CD4-positive, alpha-beta memory T cell (primary cell): Measurements from ENCODE around the gene RABEPK. TPM values are rescaled to one million over a fixed set of nuclear protein-coding genes. Genes with fewer than 3 reads are reported as not detected.
"Not testable (repeated sequence)": the region's sequence is repeated elsewhere in the genome, so short reads cannot be mapped to it uniquely, and the experiment has no call there.

Experiments used
- CTCF ChIA-PET: fragments of 350-600 bp; sonication (Branson Sonifier 250); formaldehyde crosslinking; loops from one replicate; lab custom pipeline; 2021; ENCODE audit warnings: inconsistent platforms; ENCODE audit not compliant: partially characterized antibody; lab: Charles Lee
- POLR2A ChIA-PET: fragments of 350-600 bp; sonication (Branson Sonifier 250); formaldehyde crosslinking; loops from one replicate; lab custom pipeline; 2021; ENCODE audit not compliant: partially characterized antibody; lab: Charles Lee
- DNase-seq, 5 donors: peaks; one replicate each; pipeline versions ENCODE4 v3.0.0 to v3.0.0-alpha.2; 2020 to 2022; ENCODE audit warnings: mixed read lengths in 1 of 5
- H3K27ac ChIP-seq: one replicate; pipeline ENCODE4 v1.7.0; 2013; ENCODE audit warnings: low read depth, low read length
- H3K27me3 ChIP-seq: 2 replicates; pipeline ENCODE4 v1.7.0; 2013; ENCODE audit warnings: mild to moderate bottlenecking, low read length, moderate library complexity; ENCODE audit not compliant: insufficient read depth
- H3K36me3 ChIP-seq: 2 replicates; pipeline ENCODE4 v1.7.0; 2013; ENCODE audit warnings: mild to moderate bottlenecking, low read length, moderate library complexity; ENCODE audit not compliant: insufficient read depth
- H3K4me1 ChIP-seq: 2 replicates; pipeline ENCODE4 v1.7.0; 2013; ENCODE audit warnings: mild to moderate bottlenecking, low read length, moderate library complexity; ENCODE audit not compliant: insufficient read depth
- H3K4me3 ChIP-seq, 2 donors: one replicate each; pipeline ENCODE4 v1.7.0; 2013; ENCODE audit warnings: low read length in 2 of 2, mild to moderate bottlenecking in 1 of 2
- H3K9me3 ChIP-seq, 2 donors: one replicate each; pipeline ENCODE4 v1.7.0; 2013; ENCODE audit warnings: low read length in 2 of 2, control low read depth in 1 of 2; ENCODE audit not compliant: control insufficient read depth in 1 of 2
- H3K27ac Mint-ChIP-seq, 7 donors: one replicate each; pipeline ENCODE4 v1.8.0; 2020 to 2021; ENCODE audit warnings: mixed read lengths in 7 of 7, mild to moderate bottlenecking in 6 of 7, inconsistent platforms in 3 of 7, moderate library complexity in 3 of 7
- H3K27me3 Mint-ChIP-seq, 2 donors: one replicate each; pipeline ENCODE4 v1.8.0; 2020 to 2021; ENCODE audit warnings: mixed read lengths in 2 of 2
- H3K36me3 Mint-ChIP-seq, 2 donors: one replicate each; pipeline ENCODE4 v1.8.0; 2020 to 2021; ENCODE audit warnings: mixed read lengths in 2 of 2, inconsistent platforms in 1 of 2, mild to moderate bottlenecking in 1 of 2
- H3K4me1 Mint-ChIP-seq, 4 donors: one replicate each; pipeline ENCODE4 v1.8.0; 2020 to 2021; ENCODE audit warnings: mixed read lengths in 4 of 4, mild to moderate bottlenecking in 1 of 4
- H3K4me3 Mint-ChIP-seq, 8 donors: one replicate each; pipeline ENCODE4 v1.8.0; 2020 to 2021; ENCODE audit warnings: mixed read lengths in 8 of 8, mild to moderate bottlenecking in 7 of 8, moderate library complexity in 6 of 8, inconsistent platforms in 3 of 8
- H3K9me3 Mint-ChIP-seq, 8 donors: one replicate each; pipeline ENCODE4 v1.8.0; 2020 to 2021; ENCODE audit warnings: mixed read lengths in 8 of 8, mild to moderate bottlenecking in 5 of 8, inconsistent platforms in 3 of 8, moderate library complexity in 1 of 8
- intact Hi-C: fragments of 100-400 bp; cut with micrococcal nuclease; formaldehyde crosslinking; loops from one replicate; pipeline ENCODE4 v1.15.1; 2023
- polyA plus RNA-seq, 2 donors: library from polyadenylated mRNA; unstranded; fragments of 300-500 nt; fragmentation: Illumina TruSeq; gene quantifications; one replicate each; pipeline ENCODE4 v1.2.3, GENCODE V29; 2021
- total RNA-seq, 2 experiments: library from RNA; stranded (reverse); gene quantifications; one replicate each; pipeline ENCODE4 v1.2.3, GENCODE V29; 2021

Gene RABEPK
- total and polyA plus RNA-seq, 4 experiments from 2014 or later, result 12.2 to 43.3 (median 24.7) TPM

GRCh38 chr9:125236520-125237159 lies 36.3 kb downstream of the RABEPK start:
- Mint-ChIP-seq H3K27ac (peak overlapping the region in 6 of 7 donors; percentile 23 to 100 (median 48)), H3K4me3 (peak overlapping the region in 6 of 8 donors; percentile 15 to 99 (median 58)), H3K36me3 (peaks cover 55 to 85% of the 10 kb centered on the region in 2 donors), H3K4me1 (peaks cover 30 to 72% (median 44%) of the 10 kb centered on the region in 4 donors)
- H3K4me3 ChIP-seq, DNase-seq, H3K27ac ChIP-seq, H3K9me3 Mint-ChIP-seq, intact Hi-C loops, H3K27me3 Mint-ChIP-seq, H3K27me3 ChIP-seq, H3K9me3 ChIP-seq: not testable (repeated sequence)
- Histone ChIP-seq H3K36me3 (peaks cover 53% of the 10 kb centered on the region), H3K4me1 (peaks cover 56% of the 10 kb centered on the region)
- ChIA-PET CTCF (interaction anchor here (1.3 kb wide), 1 partner anchor 29 kb away, joined by 4 read pairs; no protein-coding TSS in a partner anchor), POLR2A (interaction anchor here (0.7 to 1.4 kb wide), 4 partner anchors 25 to 42 kb away, joined by 3 to 4 read pairs (median 3); partner anchors contain the start of gene GAPVD1)

DNA sequence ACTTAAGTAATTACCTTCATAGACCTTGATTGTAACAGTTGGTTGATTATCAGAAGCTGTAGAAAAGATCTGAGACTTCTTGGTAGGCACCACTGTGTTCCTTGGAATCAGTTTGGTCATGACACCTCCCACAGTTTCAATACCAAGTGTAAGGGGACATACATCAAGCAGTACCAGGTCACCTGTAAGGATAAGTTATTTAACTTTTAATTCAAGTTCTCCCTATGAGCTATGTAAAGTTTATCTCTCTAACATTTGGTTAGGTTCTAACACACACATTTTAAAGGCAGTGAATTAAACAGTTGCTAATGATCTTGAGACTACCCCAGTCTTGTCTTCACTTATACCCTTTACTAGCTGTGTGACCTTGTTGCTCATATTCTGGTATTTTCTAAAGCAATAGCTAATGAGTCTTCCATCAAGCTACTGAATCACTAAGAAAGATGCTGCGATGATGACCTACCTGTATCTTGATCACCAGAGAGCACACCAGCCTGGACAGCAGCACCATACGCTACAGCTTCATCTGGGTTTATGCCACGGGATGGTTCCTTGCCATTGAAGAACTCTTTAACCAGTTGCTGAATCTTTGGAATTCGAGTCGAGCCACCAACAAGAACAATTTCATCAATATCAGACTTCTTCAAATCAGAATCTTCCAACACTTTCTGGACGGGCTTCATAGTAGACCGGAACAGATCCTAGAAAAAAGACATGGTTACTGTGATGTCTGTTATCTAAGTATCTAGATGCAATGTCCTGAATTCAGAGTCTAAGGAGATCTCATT lies 38.0 kb downstream of the RABEPK start:
- no peak overlapping the region for H3K4me3 ChIP-seq
- Mint-ChIP-seq H3K4me3 (peak overlapping the region; percentile 46 to 99 (median 94)), H3K27ac (peak overlapping the region; percentile 18 to 100 (median 88)), H3K4me1 (peaks cover 38 to 80% (median 51%) of the 10 kb centered on the region in 4 donors), H3K27me3 (peaks cover 0 to 3% of the 10 kb centered on the region in 2 donors), H3K36me3 (peaks cover 48 to 83% of the 10 kb centered on the region in 2 donors), H3K9me3 (peaks cover 0 to 4% (median 0%) of the 10 kb centered on the region in 8 donors)
- intact Hi-C loops, result no loop called here
- H3K27me3 ChIP-seq, result no peaks in the 10 kb centered on the region
- DNase-seq, result no peak
- peaks cover 53% of the 10 kb centered on the region for H3K36me3 ChIP-seq
- ChIA-PET POLR2A (interaction anchor here (0.9 to 1.5 kb wide), 5 partner anchors 23 to 77 kb away, joined by 3 to 7 read pairs (median 4); partner anchors contain the start of genes GAPVD1 and RABEPK), CTCF (interaction anchor here (1.5 kb wide), 1 partner anchor 17 kb away, joined by 7 read pairs; no protein-coding TSS in a partner anchor)
- peak overlapping the region; percentile 17 for H3K27ac ChIP-seq
- peaks cover 65% of the 10 kb centered on the region for H3K4me1 ChIP-seq
- H3K9me3 ChIP-seq, result no peaks in the 10 kb centered on the region

DNA sequence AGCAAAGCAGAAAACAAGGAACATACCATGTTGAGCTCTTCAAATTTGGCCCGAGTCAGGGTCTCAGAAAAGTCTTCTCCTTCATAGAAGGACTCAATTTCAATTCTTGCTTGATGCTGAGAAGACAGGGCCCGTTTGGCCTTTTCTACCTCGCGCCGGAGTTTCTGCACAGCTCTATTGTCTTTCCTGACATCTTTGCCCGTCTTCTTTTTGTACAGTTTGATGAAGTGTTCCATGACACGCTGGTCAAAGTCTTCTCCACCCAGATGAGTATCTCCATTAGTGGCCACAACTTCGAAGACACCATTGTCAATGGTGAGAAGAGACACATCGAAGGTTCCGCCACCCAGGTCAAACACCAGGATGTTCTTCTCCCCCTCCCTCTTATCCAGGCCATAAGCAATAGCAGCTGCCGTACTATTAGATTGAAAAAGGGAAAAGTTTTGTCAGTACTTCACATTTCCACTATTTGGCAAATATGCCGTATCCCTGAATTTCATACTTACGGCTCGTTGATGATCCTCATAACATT lies 38.6 kb downstream of the RABEPK start:
- peaks cover 38 to 75% (median 51%) of the 10 kb centered on the region in 4 donors for H3K4me1 Mint-ChIP-seq

DNA sequence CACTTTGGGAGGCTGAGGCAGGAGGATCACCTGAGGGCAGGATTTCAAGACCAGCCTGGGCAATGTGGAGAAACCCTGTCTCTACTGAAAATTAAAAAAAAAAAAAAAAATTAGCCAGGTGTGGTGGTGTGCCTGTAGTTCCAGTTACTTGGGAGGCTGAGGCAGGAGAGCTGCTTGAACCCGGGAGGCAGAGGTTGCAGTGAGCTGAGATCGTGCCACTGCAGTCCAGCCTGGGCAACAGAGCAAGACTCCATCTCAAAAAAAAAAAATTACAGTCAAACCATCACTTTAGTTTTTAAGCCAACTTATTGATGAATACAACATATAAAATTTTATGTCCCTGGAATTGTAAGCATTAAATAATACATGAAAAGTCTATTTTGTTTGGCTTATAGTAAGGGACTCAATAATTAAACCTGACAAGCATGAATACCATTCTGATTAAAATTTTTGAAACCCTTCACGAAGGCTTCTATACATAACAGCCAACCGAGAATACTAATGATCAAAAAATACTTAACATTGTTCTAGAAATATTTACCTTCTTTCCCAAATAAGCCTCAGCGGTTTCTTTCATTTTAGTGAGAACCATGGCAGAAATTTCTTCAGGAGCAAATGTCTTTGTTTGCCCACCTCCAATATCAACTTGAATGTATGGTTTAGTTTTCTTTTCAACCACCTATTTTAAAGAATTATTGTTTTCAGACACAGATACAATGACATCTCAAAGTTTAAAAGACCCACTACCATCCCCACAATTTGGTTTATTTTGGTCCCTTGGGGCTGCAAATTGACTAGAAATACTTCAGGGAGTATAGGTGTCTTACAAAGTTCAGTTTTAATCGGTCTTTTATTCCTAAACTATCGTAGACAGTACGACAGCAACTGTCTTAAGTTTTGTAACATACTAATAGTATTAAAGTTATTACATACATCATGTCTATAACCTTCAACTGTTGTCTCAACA lies 39.6 kb downstream of the RABEPK start:
- H3K27ac Mint-ChIP-seq, result peak overlapping the region; percentile 97 to 100 (median 100)

More for the DNA sequence above, 38.6 kb downstream of the RABEPK start:
- Mint-ChIP-seq H3K27ac (peak overlapping the region; percentile 18 to 100 (median 92)), H3K27me3 (peaks cover 0 to 3% of the 10 kb centered on the region in 2 donors), H3K36me3 (peaks cover 48 to 77% of the 10 kb centered on the region in 2 donors), H3K9me3 (peaks cover 0 to 4% (median 0%) of the 10 kb centered on the region in 8 donors), H3K4me3 (peak overlapping the region; percentile 46 to 99 (median 94))
- POLR2A ChIA-PET, result interaction anchor here (1.2 to 1.4 kb wide), 2 partner anchors 43 to 76 kb away, joined by 3 to 6 read pairs; no protein-coding TSS in a partner anchor
- intact Hi-C loops, result no loop called here
- H3K4me1 ChIP-seq, result peaks cover 65% of the 10 kb centered on the region
- DNase-seq, result no peak
- H3K36me3 ChIP-seq, result peaks cover 48% of the 10 kb centered on the region
- H3K27ac ChIP-seq, result peak overlapping the region; percentile 97
- no peak overlapping the region for H3K4me3 ChIP-seq
- H3K9me3 ChIP-seq, result no peaks in the 10 kb centered on the region
- no peaks in the 10 kb centered on the region for H3K27me3 ChIP-seq
- CTCF ChIA-PET, result interaction anchor here (1.5 kb wide), 1 partner anchor 16 kb away, joined by 7 read pairs; no protein-coding TSS in a partner anchor

GRCh38 chr9:125240649-125240999 lies 40.3 kb downstream of the RABEPK start:
- POLR2A ChIA-PET, result interaction anchor here (0.6 to 3.3 kb wide), 24 partner anchors 11 to 505 kb away, joined by 3 to 98 read pairs (median 6); partner anchors contain the start of genes ARPC5L, GAPVD1, GOLGA1 and PPP6C
- Histone ChIP-seq H3K4me3 (peak overlapping the region; percentile 92 to 93), H3K36me3 (peaks cover 39% of the 10 kb centered on the region), H3K27ac (peak overlapping the region; percentile 97), H3K4me1 (peaks cover 56% of the 10 kb centered on the region), H3K9me3 (no peaks in the 10 kb centered on the region), H3K27me3 (no peaks in the 10 kb centered on the region)
- H3K9me3 Mint-ChIP-seq, result peaks cover 0 to 4% (median 0%) of the 10 kb centered on the region in 8 donors
- peak overlapping the region; percentile 97 to 100 (median 100) for H3K27ac Mint-ChIP-seq
- peak in 2 of 5 donors; percentile 50 to 58 for DNase-seq
- intact Hi-C loops, result loop anchor here (2.0 to 10.0 kb wide), 3 partner anchors 300 to 1306 kb away; partner anchors contain the start of genes DENND1A, GOLGA1 and NR6A1
- peaks cover 33 to 66% (median 47%) of the 10 kb centered on the region in 4 donors for H3K4me1 Mint-ChIP-seq
- CTCF ChIA-PET, result interaction anchor here (1.1 to 2.3 kb wide), 5 partner anchors 22 to 299 kb away, joined by 3 to 10 read pairs (median 4); no protein-coding TSS in a partner anchor
- H3K36me3 Mint-ChIP-seq, result peaks cover 42 to 63% of the 10 kb centered on the region in 2 donors
- peaks cover 0 to 3% of the 10 kb centered on the region in 2 donors for H3K27me3 Mint-ChIP-seq
- H3K4me3 Mint-ChIP-seq, result peak overlapping the region; percentile 92 to 99 (median 98)

More for the DNA sequence above, 39.6 kb downstream of the RABEPK start:
- Mint-ChIP-seq H3K9me3 (peaks cover 0 to 4% (median 0%) of the 10 kb centered on the region in 8 donors), H3K27me3 (peaks cover 0 to 3% of the 10 kb centered on the region in 2 donors), H3K4me3 (peak overlapping the region; percentile 92 to 99 (median 98)), H3K36me3 (peaks cover 48 to 70% of the 10 kb centered on the region in 2 donors), H3K4me1 (peaks cover 38 to 73% (median 51%) of the 10 kb centered on the region in 4 donors)
- H3K4me3 ChIP-seq, result peak overlapping the region; percentile 92 to 93
- ChIA-PET CTCF (interaction anchor here (1.9 to 2.3 kb wide), 2 partner anchors 23 to 49 kb away, joined by 6 to 10 read pairs; no protein-coding TSS in a partner anchor), POLR2A (interaction anchor here (0.6 to 3.3 kb wide), 14 partner anchors 11 to 508 kb away, joined by 3 to 98 read pairs (median 8); partner anchors contain the start of genes GAPVD1, PPP6C, RABEPK and SCAI)
- H3K9me3 ChIP-seq, result no peaks in the 10 kb centered on the region
- no peak for DNase-seq
- peaks cover 62% of the 10 kb centered on the region for H3K4me1 ChIP-seq
- intact Hi-C loops, result loop anchor here (2.0 to 10.0 kb wide), 3 partner anchors 299 to 1305 kb away; partner anchors contain the start of genes DENND1A, GOLGA1 and NR6A1
- peaks cover 45% of the 10 kb centered on the region for H3K36me3 ChIP-seq
- H3K27me3 ChIP-seq, result no peaks in the 10 kb centered on the region
- H3K27ac ChIP-seq, result peak overlapping the region; percentile 97
